NT2/D1 (cell line): ENCODE measurements around the gene SHLD2.
"Not testable (repeated sequence)": the region's sequence is repeated elsewhere in the genome, so short reads cannot be mapped to it uniquely, and the experiment has no call there.

ENCODE experiments used
- SUZ12 ChIP-seq: IDR thresholded peaks from 2 replicates; pipeline ENCODE4 v1.6.1; 2011; ENCODE audit not compliant: insufficient read length, insufficient read depth; ENCODE audit errors: extremely low read depth
- ZNF274 ChIP-seq: IDR thresholded peaks from 2 replicates; pipeline ENCODE4 v1.6.1; 2011; ENCODE audit warnings: mild to moderate bottlenecking, low read depth, low read length

GRCh38 chr10:87143109-87143418, 48.1 kb downstream of the SHLD2 start:
- TF ChIP-seq ZNF274, SUZ12: not testable (repeated sequence)
